HCT116 (cell line): ENCODE measurements around the gene NFS1. TPM values are rescaled to one million over a fixed set of nuclear protein-coding genes. Genes with fewer than 3 reads are reported as not detected.

Experiments
- ATAC-seq: fragments of 200-7000 bp; cut with Tn5 transposase; 2 replicates; pipeline ENCODE4 v1.9.1; 2020; ENCODE audit warnings: mild to moderate bottlenecking, moderate library complexity
- BruUV-seq: library from RNA; stranded (reverse); fragments of 400-500 nt; replicated peaks from 2 replicates; lab custom pipeline; 2021; lab: Mats Ljungman, UMichigan
- CTCF ChIA-PET: fragments of 300-600 bp; sonication (Branson Sonifier 250); formaldehyde crosslinking; loops from one replicate; lab custom pipeline; 2021; ENCODE audit warnings: antibody characterized with exemption; lab: Charles Lee
- POLR2A ChIA-PET: fragments of 300-600, 350-600 bp; sonication (Branson Sonifier 250); formaldehyde crosslinking; loops from one replicate; lab custom pipeline; 2021; ENCODE audit warnings: antibody characterized with exemption; lab: Charles Lee
- RAD21 ChIA-PET, 2 experiments: fragments of 300-600 bp; sonication (Branson Sonifier 250); formaldehyde crosslinking; loops; one replicate each; lab custom pipeline; 2023; ENCODE audit warnings: low total read pairs in 2 of 2; ENCODE audit not compliant: uncharacterized antibody in 2 of 2, unreplicated experiment in 2 of 2, low non-redundant PET in 1 of 2; lab: Charles Lee
- DNase-seq: peaks from one replicate; pipeline ENCODE4 v3.0.0-alpha.2; 2010; ENCODE audit warnings: low read depth, low spot score
- H2AFZ ChIP-seq: fragments of 200-600 bp; shearing (Covaris generic), sonication (generic); 2 replicates; pipeline ENCODE4 v1.6.1; 2017; ENCODE audit warnings: low read depth, mixed run types, mixed read lengths, antibody characterized with exemption, low read length; ENCODE audit not compliant: poor library complexity, severe bottlenecking
- H3K27ac ChIP-seq: 2 replicates; pipeline ENCODE4 v1.5.1; 2012; ENCODE audit warnings: low read depth, low read length
- H3K27me3 ChIP-seq: fragments of 200-600 bp; sonication (generic); 2 replicates; pipeline ENCODE4 v1.6.1; 2016; ENCODE audit warnings: mixed run types, low read length, mixed read lengths; ENCODE audit not compliant: insufficient read depth
- H3K36me3 ChIP-seq, 2 experiments: fragments of 200-500 bp in 1 of 2; fragments of 200-600 bp in 1 of 2; sonication (Bioruptor generic) in 1 of 2; sonication (generic) in 1 of 2; 2 replicates each; pipeline versions ENCODE4 v1.5.1 to v1.6.1; 2014 to 2016; ENCODE audit warnings: low read length in 2 of 2, inconsistent platforms in 1 of 2, mixed read lengths in 1 of 2, mixed run types in 1 of 2; ENCODE audit not compliant: insufficient read depth in 2 of 2, control insufficient read depth in 1 of 2
- H3K4me1 ChIP-seq, 2 experiments: fragments of 200-600 bp in 1 of 2; sonication (generic) in 1 of 2; 2 replicates each; pipeline versions ENCODE4 v1.5.1 to v1.6.1; 2012 to 2017; ENCODE audit warnings: low read length in 2 of 2, inconsistent platforms in 1 of 2, mild to moderate bottlenecking in 1 of 2, mixed read lengths in 1 of 2, mixed run types in 1 of 2, moderate library complexity in 1 of 2; ENCODE audit not compliant: insufficient read depth in 2 of 2, control insufficient read depth in 1 of 2
- H3K4me2 ChIP-seq: fragments of 200-600 bp; sonication (generic); 2 replicates; pipeline ENCODE4 v1.6.1; 2017; ENCODE audit warnings: mixed run types, low read length, mixed read lengths
- H3K4me3 ChIP-seq, 2 experiments: fragments of 200-600 bp in 1 of 2; sonication (generic) in 1 of 2; replicated peaks in 1 of 2; 2 replicates each; pipeline ENCODE4 v1.5.1; 2011 to 2016; ENCODE audit warnings: low read length in 2 of 2, control low read depth in 1 of 2, low read depth in 1 of 2, mild to moderate bottlenecking in 1 of 2, mixed read lengths in 1 of 2, mixed run types in 1 of 2
- H3K79me2 ChIP-seq: fragments of 200-600 bp; sonication (generic); 2 replicates; pipeline ENCODE4 v1.6.1; 2017; ENCODE audit warnings: mild to moderate bottlenecking, mixed run types, low read length, moderate library complexity, mixed read lengths; ENCODE audit not compliant: insufficient read depth
- H3K9ac ChIP-seq: fragments of 200-600 bp; sonication (generic); 2 replicates; pipeline ENCODE4 v1.6.1; 2016; ENCODE audit warnings: low read length, mixed read lengths
- H3K9me2 ChIP-seq: fragments of 200-600 bp; sonication (generic), shearing (Covaris generic); 2 replicates; pipeline ENCODE4 v1.6.1; 2017; ENCODE audit warnings: mixed run types, mild to moderate bottlenecking, moderate library complexity; ENCODE audit not compliant: insufficient read depth
- H3K9me3 ChIP-seq, 2 experiments: fragments of 200-500 bp in 1 of 2; fragments of 200-600 bp in 1 of 2; sonication (Bioruptor generic) in 1 of 2; sonication (generic) in 1 of 2; 2 replicates each; pipeline ENCODE4 v1.6.1; 2014 to 2017; ENCODE audit warnings: low read length in 2 of 2, mixed read lengths in 2 of 2, inconsistent platforms in 1 of 2, low read depth in 1 of 2, mild to moderate bottlenecking in 1 of 2, mixed run types in 1 of 2, moderate library complexity in 1 of 2; ENCODE audit not compliant: control insufficient read depth in 1 of 2, insufficient read depth in 1 of 2
- H4K20me1 ChIP-seq: fragments of 200-600 bp; sonication (generic), shearing (Covaris generic); 2 replicates; pipeline ENCODE4 v1.6.1; 2017; ENCODE audit warnings: mixed run types, mild to moderate bottlenecking, moderate library complexity; ENCODE audit not compliant: insufficient read depth
- CEBPB ChIP-seq: IDR thresholded peaks from 2 replicates; pipeline ENCODE4 v1.6.1; 2012; ENCODE audit warnings: low read depth
- EGR1 ChIP-seq: IDR thresholded peaks from 2 replicates; pipeline ENCODE4 v1.6.1; 2012; ENCODE audit warnings: low read depth
- EZH2 ChIP-seq: fragments of 200-600 bp; sonication (generic); IDR thresholded peaks from 2 replicates; pipeline ENCODE4 v1.6.1; 2017; ENCODE audit warnings: antibody characterized with exemption, mixed run types
- EZH2phosphoT487 ChIP-seq: fragments of 200-600 bp; IDR thresholded peaks from 2 replicates; pipeline ENCODE4 v1.6.1; 2018; ENCODE audit warnings: antibody characterized with exemption, borderline replicate concordance
- SRF ChIP-seq: IDR thresholded peaks from 2 replicates; pipeline ENCODE4 v1.6.1; 2012; ENCODE audit warnings: low read depth
- ZFX ChIP-seq: fragments of 450-650 bp; IDR thresholded peaks from 2 replicates; pipeline ENCODE4 v1.6.1; 2017
- intact Hi-C: fragments of 100-400 bp; cut with micrococcal nuclease; formaldehyde crosslinking; loops from 2 replicates; pipeline ENCODE4 v1.10.0; 2022
- total RNA-seq: library from RNA; stranded (reverse); gene quantifications from one replicate; pipeline ENCODE4 v1.2.1, GENCODE V29; 2021; ENCODE audit not compliant: unreplicated experiment
- TF ChIP-seq, protein P1 (sequence below), 3 experiments: fragments of 200-600 bp in 1 of 3; sonication (generic) in 1 of 3; IDR thresholded peaks in 2 of 3; conservative IDR thresholded peaks in 1 of 3; 2 replicates each; pipeline ENCODE4 v1.5.1; 2012 to 2017; ENCODE audit warnings: low read depth in 2 of 3, low read length in 2 of 3, antibody characterized with exemption in 1 of 3, borderline replicate concordance in 1 of 3, control low read depth in 1 of 3, mild to moderate bottlenecking in 1 of 3, mixed read lengths in 1 of 3, mixed run types in 1 of 3, moderate library complexity in 1 of 3; ENCODE audit not compliant: insufficient read depth in 1 of 3

Gene NFS1
- total RNA-seq, 1 experiment from 2014 or later: 33.9 TPM

- Histone ChIP-seq H3K27ac (peak overlapping the region; percentile 83), H3K36me3 (peaks cover 15 to 16% of the 10 kb centered on the region in 2 experiments; a peak in 3 of 4 replicates), H3K27me3 (no peaks in the 10 kb centered on the region), H4K20me1 (peaks cover 4% of the 10 kb centered on the region; the same call in 1 of the 2 replicates), H3K9me2 (no peaks in the 10 kb centered on the region), H3K9ac (peak overlapping the region; percentile 93), H3K4me3 (peak overlapping the region; percentile 95), H3K9me3 (no peaks in the 10 kb centered on the region), H3K79me2 (peaks cover 47% of the 10 kb centered on the region), H3K4me2 (peak overlapping the region; percentile 94), H3K4me1 (peaks cover 10 to 26% of the 10 kb centered on the region in 2 experiments), H2AFZ (peak overlapping the region; percentile 60)
- ATAC-seq (peak; percentile 50), DNase-seq (no peak)
- TSS peak; percentile 40 for BruUV-seq
- ChIA-PET RAD21 (interaction anchor here in 1 of 2 experiments (0.6 kb wide), 1 partner anchor 191 kb away, joined by 3 read pairs; no protein-coding TSS in a partner anchor), POLR2A (interaction anchor here (1.4 kb wide), 1 partner anchor 44 kb away, joined by 4 read pairs; the partner anchor contains the start of gene RBM39), CTCF (no interaction called here)
- TF ChIP-seq ZFX (no peak), EGR1 (no peak), CEBPB (no peak), EZH2phosphoT487 (no peak), EZH2 (no peak), SRF (no peak)
- TF ChIP-seq, protein P1, sequence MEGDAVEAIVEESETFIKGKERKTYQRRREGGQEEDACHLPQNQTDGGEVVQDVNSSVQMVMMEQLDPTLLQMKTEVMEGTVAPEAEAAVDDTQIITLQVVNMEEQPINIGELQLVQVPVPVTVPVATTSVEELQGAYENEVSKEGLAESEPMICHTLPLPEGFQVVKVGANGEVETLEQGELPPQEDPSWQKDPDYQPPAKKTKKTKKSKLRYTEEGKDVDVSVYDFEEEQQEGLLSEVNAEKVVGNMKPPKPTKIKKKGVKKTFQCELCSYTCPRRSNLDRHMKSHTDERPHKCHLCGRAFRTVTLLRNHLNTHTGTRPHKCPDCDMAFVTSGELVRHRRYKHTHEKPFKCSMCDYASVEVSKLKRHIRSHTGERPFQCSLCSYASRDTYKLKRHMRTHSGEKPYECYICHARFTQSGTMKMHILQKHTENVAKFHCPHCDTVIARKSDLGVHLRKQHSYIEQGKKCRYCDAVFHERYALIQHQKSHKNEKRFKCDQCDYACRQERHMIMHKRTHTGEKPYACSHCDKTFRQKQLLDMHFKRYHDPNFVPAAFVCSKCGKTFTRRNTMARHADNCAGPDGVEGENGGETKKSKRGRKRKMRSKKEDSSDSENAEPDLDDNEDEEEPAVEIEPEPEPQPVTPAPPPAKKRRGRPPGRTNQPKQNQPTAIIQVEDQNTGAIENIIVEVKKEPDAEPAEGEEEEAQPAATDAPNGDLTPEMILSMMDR (IDR thresholded peaks at IDR 0.05 in 2 of 3, conservative IDR thresholded peaks at IDR 0.05 in 1 of 3; ENCODE audit: borderline replicate concordance in 1 of 3, insufficient read depth in 1 of 3, low read depth in 2 of 3, low read length in 2 of 3): no peak
- intact Hi-C loops: no loop called here
These were observed 640 bp downstream of the NFS1 start for GRCh38 chr20:35698298-35699126.
